DMS53 treated with DMSO at 0.1 percent for 48 hours (cell line): ENCODE data around the gene FGF21.
A peak's percentile ranks its signal among the peaks of the same experiment; 100 is the strongest.
"Not testable (repeated sequence)": the region's sequence is repeated elsewhere in the genome, so short reads cannot be mapped to it uniquely, and the experiment has no call there.

Experiments used
- DNase-seq: peaks from one replicate; lab custom pipeline; 2025; ENCODE audit not compliant: unreplicated experiment; lab: John Stamatoyannopoulos, UW

The FGF21 gene

DNA sequence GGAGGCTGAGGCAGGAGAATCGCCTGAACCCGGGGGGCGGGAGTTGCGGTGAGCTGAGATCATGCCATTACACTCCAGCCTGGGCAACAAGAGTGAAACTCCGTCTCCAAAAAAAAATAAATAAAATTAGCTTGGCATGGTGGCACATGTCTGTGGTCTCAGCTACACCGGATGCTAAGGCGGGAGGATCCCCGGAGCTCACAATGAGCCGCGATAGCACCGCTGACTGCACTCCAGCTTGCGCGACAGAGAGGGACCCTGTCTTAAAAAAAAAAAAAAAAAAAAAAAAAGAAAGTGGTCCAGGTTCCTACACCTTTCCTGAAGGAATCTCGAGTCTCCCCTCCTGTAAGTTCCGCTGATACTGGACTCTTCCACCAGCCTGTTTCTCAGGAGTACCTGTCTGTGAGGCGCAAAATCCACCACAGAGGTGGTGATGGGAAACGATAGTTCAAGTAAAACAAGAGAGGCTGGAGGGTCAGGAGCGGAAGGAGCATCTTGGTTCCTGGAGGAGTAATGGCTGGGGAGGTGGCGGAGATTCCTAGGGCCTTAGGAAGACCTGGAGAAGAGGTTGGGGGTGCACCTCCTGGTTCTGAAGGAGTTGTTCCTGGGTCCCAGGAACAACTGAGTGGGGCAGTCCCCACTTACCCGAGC lies 3.4 kb upstream of the FGF21 start:
- DNase-seq, result no peak

DNA sequence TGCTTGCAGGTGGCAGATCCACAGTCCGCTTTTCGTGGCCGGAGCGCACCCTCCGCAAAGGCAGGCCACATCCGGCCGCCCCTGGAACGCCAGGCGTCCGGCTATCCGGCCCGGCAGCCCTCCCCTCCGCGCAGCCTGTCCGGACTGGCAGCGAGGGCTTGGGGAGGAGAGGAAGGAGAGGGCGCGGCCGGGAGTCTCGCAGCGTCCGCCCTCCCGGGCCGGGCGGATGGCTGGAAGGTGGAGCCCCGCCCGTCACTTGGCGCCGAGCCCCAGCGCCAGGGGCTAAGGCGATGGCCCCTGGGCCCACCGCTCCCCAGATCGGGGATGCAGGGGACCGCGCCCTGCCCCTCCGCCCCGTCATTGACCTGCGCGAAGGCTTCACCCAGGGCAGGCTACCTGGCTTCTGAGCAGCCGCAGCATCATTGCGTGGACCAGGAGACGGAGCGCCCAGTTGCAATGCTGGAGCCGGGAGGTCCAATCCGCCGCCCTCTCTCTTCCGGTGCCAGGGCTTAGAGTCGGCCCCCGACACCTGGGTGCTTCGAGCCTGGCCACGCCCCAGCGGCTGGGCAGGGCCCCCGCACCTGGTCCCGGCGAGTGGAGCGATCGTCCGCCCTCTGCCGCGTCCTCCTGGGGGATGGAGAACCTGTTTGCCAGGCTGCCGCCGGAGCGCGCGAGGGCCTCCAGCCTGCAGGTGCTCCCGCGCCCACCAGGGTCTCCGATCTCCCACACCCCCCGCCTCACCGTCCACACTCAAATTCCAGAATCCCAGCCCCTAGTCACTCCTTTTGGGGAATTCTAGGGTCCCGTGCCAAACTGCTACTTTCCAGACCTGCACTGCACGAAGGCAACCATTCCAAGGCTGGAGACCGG lies 2.6 kb upstream of the FGF21 start, which contains the start of gene FUT1:
Gene FUT1 (minus strand): TSS at position 146 of the 870 bp plus-strand sequence. CDS start 1,360 bp downstream, outside the sequence.
- peak; percentile 97 for DNase-seq

DNA sequence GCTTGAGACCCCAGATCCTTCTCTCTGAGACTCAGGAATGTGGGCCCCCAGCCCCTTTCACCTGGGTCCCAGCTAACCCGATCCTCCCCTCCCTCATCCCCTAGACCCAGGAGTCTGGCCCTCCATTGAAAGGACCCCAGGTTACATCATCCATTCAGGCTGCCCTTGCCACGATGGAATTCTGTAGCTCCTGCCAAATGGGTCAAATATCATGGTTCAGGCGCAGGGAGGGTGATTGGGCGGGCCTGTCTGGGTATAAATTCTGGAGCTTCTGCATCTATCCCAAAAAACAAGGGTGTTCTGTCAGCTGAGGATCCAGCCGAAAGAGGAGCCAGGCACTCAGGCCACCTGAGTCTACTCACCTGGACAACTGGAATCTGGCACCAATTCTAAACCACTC lies 463 bp downstream of the FGF21 start:
- no peak for DNase-seq

DNA sequence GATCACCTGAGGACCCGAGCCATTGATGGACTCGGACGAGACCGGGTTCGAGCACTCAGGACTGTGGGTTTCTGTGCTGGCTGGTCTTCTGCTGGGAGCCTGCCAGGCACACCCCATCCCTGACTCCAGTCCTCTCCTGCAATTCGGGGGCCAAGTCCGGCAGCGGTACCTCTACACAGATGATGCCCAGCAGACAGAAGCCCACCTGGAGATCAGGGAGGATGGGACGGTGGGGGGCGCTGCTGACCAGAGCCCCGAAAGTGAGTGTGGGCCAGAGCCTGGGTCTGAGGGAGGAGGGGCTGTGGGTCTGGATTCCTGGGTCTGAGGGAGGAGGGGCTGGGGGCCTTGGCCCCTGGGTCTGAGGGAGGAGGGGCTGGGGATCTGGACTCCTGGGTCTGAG lies 888 bp downstream of the FGF21 start:
- no peak for DNase-seq

DNA sequence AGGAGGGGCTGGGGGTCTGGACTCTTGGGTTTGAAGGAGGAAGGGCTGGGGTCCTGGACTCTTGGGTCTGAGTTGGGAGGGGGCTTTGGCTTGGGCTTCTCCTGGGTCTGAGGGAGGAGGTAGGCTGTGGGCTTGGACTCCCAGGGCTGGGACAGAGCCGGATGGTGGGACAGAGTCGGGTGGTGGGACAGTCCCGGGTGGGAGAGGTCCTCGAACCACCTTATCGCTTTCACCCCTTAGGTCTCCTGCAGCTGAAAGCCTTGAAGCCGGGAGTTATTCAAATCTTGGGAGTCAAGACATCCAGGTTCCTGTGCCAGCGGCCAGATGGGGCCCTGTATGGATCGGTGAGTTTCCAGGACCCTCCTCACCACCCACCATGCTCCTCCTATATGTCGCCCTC lies 1.4 kb downstream of the FGF21 start:
- no peak for DNase-seq

DNA sequence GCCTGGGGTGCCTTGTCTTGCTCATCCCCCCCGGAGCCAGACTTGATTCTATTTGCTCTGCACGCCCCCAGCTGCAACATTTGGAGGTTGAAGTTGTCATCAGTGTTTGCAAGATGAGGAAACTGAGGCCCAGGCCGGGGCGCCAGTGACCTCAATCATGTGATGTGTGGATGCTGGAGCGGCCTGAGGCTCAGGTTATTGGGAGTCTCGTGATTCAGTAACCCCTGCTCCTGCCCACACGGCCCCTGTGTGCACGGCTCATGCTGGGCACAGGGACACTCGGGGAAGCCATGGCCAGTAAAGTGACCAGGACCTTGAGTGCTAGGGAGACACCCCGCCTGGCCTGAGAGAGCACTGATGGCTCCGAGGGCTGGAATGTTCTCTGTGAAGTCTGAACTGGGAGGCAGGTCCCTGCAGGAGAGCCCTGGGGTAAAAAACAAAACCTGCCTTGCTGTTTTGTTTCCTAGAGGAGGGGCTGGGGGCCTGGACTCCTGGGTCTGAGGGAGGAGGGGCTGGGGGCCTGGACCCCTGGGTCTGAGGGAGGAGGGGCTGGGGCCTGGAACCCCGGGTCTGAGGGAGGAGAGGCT lies 1.9 kb downstream of the FGF21 start:
- DNase-seq, result no peak

DNA sequence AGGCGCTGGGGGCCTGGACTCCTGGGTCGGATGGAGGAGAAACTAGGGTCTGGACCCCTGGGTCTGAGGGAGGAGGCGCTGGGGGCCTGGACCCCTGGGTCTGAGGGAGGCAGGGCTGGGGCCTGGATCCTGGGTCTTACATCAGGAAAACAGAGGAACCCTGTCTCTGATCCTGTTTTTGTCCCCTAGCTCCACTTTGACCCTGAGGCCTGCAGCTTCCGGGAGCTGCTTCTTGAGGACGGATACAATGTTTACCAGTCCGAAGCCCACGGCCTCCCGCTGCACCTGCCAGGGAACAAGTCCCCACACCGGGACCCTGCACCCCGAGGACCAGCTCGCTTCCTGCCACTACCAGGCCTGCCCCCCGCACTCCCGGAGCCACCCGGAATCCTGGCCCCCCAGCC lies 2.4 kb downstream of the FGF21 start:
- no peak for DNase-seq

DNA sequence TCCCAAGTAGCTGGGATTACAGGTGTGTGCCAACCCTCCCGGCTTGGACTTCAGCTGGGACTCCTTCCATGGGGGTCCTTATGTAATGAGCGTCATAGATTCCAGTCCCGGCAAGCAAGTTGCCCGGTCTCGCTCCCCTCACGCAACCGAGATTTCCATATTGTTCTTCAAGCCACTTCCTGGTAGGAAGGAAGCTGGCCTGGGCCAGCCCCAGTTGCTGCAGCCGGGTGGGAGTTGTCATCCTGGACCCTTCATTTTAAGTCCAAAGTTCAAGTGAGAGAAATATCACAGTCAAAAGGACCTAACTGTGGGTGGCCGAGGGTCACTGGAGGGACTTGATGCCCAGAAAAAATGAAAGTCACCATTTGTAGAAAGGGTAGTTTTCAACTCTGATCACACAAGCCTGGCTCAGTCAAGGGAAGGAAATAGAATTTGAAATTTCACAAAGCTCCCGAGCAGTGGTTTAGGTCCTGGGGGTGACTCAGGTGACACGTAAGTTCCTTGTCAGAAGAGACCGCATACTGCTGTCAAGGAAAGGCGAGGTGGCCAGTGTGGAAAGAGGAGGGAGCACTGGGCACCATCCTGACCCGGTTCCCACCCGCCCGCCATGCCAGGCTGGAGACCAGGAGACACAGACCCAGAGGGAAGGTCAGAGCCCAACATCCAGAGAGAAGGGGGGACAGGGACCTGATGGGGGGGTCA lies 5.3 kb downstream of the FGF21 start:
- no peak for DNase-seq

DNA sequence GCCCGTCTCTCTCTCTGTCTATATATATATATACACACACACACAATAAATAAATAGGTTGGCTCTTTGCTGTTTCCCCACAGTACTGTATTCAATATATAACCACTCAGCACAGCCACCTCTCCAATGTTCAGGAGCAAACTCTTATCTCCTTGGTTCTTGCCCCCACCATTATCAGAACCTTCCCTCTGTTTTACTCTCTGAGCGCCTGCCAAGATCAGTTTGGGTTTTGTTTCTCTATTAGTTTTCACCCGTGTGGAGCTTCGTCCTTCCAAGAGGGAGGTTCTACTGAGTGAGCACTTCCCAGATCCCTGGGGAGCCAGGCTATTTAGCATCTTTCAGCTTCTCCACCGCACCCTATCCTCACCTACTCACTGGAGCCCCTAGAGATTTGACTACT lies 10.5 kb downstream of the FGF21 start:
- not testable (repeated sequence) for DNase-seq

DNA sequence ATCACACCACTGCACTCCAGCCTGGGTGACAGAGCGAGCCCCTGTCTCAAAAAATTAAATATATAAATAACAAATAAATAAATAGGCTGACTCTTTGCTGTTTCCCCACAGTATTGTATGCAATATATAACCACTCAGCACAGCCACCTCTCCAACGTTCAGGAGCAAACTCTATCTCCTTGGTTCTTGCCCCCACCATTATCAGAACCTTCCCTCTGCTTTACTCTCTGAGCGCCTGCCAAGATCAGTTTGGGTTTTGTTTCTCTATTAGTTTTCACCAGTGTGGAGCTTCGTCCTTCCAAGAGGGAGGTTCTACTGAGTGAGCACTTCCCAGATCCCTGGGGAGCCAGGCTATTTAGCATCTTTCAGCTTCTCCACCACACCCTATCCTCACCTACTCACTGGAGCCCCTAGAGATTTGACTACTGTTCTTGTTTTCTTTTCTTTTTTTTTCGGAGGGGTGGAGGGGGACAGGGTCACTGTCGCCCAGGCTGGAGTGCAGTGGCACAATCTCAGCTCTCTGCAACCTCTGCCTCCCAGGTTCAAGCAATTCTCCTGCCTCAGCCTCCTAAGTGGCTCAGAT lies 12.9 kb downstream of the FGF21 start:
- not testable (repeated sequence) for DNase-seq

DNA sequence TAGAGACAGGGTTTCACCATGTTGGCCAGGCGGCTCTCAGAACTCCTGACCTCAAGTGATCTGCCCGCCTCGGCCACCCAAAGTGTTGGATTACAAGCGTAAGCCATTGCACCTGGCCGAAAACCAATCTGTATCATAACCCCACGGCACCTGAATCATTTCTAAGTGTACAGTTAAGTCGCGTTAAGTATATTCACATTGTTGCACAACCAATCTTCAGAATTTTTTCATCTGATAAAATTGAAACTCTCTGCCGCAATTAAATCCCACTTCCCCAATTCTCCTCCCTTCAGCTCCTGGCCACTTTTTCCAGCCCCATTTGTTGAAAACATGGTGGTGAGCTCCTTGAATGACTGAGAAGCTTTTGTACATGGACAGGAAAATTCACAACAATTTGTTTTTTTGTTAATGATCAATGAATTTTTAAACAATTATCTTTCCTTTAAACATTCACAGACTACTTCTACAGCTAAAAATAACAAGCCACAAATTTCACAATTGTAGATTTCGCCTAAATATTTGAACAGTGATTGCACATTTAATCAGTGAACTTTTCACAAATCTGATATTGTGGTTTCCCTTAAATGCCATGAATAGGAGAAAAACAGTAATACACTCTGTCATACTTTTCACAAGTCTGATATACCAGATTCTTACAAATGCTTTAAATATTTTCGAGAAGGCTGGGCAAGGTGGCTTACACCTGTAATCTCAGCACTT lies 13.8 kb downstream of the FGF21 start:
- no peak for DNase-seq

DNA sequence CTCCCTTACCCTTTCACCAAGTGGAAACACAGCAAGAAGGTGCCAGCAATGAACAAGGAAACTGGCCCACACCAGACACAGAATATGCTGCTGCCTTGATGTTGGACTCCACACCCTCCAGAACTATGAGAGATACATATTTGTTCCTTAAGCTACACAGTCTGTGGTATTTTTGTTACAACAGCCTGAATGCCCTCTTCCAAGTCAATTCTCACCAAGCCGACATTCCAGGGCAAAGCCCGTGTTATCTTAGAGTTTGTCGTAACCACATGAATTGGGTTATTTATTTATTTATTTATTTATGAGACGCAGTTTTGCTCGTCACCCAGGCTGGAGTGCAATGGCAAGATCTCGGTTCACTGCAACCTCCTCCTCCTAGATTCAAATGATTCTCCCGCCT lies 14.9 kb downstream of the FGF21 start:
- no peak for DNase-seq

DNA sequence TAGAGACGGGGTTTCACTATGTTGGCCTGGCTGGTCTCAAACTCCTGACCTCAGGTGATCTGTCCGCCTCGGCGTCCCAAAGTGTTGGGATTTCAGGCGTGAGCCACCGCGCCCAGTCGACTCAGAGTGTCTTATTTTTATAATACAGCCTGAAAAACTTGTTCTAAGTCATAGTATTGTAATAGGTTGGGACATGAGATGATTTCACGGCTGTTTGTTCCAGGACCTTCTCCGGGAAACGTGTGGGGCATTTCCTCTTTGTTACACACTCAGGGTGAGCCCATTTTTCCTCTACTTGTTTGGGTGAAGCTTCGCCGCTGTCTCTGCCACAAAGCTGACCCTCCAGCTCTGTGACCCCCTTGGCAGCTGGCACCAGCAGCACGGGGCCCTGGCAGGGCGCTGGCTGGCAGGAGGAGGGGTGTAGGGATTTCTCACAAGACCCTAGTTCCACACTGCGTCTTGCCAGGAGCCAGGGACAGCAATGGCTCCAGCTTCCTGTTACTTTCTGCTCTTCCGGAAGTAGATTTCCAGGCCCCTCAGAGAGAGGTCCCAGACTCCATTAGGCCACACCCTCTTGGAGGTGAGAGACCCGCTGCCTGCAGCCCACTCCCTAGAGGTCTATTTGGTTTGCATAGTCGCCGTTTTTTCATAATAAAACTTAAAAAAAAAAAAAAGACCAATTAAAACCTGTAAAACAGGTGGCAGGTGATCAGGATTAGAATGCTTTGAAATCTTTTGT lies 15.6 kb downstream of the FGF21 start:
- DNase-seq, result no peak

DNA sequence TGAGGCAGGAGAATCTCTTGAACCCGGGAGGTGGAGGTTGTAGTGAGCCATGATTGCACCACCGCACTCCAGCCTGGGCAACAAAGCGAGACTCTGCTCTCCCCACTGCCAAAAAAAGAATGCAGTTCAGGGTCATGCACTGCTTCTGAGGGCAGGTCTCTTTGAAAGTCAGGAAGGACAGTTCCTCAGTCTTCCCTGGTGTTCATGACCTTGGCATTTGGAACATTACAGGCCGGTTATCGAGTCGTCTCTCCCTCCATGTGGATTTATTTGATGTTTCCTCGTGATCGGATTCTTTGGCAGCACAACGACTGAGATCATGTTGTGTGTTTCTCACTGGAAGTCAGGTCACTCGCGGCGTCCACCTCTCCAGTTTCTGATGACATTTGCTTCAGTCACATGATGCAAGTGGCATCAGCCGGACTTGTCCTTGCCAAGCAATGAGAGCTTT lies 17.2 kb downstream of the FGF21 start:
- no peak for DNase-seq

DNA sequence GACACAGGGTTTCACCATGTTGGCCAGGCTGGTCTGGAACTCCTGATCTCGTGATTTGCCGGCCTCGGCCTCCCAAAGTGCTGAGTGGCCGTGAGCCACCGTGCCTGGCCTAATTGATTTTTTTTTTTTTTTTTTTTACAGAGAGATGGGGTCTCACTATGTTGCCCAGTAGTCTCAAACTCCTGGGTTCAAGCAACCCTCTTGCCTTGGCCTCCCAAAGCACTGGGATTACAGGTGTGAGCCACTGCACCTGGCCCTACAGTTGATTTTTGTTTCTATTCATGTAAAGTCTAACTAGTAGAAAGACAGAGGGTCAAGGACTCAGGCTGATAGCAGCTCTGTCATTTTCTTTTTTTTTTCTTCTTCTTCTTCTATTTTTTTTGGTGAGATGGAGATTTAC lies 21.8 kb downstream of the FGF21 start:
- DNase-seq, result no peak

DNA sequence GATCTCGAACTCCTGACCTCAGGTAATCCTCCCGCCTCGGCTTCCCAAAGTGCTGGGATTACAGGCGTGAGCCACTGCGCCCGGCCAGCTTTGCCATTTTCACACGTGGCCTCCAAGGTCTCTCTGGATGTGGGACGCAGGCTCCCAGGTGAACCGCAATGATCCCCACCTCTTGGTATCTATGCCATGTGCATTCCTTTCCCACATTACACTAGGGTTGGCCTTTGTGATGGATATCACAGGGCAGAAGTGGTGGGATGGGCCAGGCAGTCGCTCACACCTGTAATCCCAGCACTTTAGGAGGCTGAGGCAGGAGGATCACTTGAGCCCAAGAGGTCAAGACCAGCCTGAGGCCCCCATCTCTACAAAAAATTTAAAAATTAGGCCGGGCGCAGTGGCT lies 22.4 kb downstream of the FGF21 start:
- no peak for DNase-seq

DNA sequence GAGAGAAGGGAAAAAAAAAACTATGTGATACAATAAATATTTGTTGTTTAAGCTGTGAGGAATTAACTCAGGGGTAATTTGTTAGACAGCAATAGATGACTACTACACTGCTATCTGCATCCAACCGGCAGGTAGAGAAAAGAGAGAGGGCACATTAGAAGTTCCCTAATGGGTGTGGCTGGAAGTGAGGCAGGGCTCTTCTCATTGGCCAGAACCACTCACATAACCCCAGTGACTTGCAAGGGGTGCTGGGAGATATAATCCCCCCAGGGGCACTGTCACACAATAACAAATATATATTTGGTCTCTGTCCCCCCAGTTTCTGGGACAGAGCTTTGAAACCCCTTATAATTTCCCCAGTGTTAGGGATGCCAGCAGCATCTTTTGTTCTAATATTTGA lies 24.3 kb downstream of the FGF21 start:
- DNase-seq, result no peak

DNA sequence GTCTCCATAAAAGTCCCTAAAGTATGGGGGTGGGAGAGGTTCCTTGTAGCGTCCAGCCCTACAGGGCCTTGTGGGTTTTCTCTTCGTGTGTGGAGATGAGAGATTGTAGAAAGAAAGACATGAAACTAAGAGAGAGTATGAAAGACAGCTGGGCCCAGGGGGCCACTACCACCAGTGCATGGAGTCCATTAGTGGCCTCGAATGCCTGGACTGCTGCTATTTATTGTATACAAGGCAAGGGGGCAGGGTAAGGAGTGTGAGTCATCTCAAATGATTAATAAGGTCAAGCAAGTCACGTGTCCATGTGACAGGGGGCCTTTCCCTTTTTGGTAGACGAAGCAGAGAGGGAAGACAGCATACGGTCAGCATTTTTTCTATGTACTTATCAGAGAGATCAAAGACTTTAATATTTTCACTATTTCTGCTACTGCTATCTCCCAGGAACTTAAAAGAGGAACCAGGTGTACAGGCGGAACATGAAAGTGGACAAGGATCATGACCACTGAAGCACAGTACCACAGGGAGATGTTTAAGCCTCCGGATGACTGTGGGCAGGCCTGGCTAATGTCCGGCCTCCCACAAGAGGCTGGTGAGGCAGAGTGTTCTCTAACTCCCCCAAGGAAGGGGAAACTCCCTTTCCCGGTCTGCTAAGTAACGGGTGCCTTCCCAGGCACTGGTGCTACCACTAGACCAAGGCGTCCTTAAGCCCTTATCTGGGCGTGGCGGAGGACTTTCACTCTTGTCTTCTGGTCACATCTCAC lies 25.5 kb downstream of the FGF21 start:
- DNase-seq, result peak; percentile 37

DNA sequence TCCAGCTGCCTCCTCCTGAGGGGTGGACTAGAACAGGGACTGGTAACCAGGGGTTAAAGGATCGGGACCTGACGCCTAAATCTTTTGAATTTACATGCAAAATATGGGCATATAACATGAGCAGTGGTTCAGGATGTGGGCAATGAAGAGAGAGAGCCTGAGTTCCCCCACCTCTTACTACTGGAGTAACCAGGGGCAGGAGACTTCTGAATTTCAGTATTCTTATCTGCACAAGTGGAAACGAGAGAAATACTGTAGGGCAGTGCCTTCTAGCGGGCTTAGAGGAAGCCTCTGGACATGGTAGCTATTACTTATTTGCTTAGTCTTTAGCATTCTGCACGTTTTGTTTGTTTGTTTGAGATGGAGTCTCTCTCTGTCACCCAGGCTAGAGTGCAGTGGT lies 29.2 kb downstream of the FGF21 start:
- DNase-seq, result peak; percentile 24
